Heart left ventricle (tissue), 13 donors: ENCODE results near the gene XPNPEP1.

Source experiments
- POLR2A ChIP-seq, 2 donors: fragments of 450-650 bp; IDR thresholded peaks; one replicate each; pipeline ENCODE4 v1.6.1; 2017; ENCODE audit warnings: antibody characterized with exemption in 2 of 2, mild to moderate bottlenecking in 2 of 2, moderate library complexity in 2 of 2
- TF ChIP-seq, protein P1 (sequence below), 12 donors: fragments of 200-600 bp; sonication (generic) in 4 of 12; IDR thresholded peaks; one replicate each; pipeline versions ENCODE4 v1.5.0 to v1.8.0; 2018 to 2022; ENCODE audit warnings: antibody characterized with exemption in 12 of 12, mild to moderate bottlenecking in 5 of 12
- donor health status: ischemic (EF 13 %, LVEDD 7.1; RV severe dilation, severe dysfunction).
- donor health status: DM: no; HTN: yes; CAD: no.
- donor health status: DM: no; HTN: no; CAD: no.
- donor health status: ischemic (EF 25% LVEDD 6.9; RV normal size, moderate dysfunction).
- donor health status: ischemic (EF 25% LVEDD 5.7; RV mildly dilated, moderate dysfunction).
- donor health status: ischemic (EF 35%, LVEDD 5.7; RV mildly dilated, moderate dysfunction).
- donor health status: nonischemic (EF 11% LVEDD 7.7; RV severe dilation, severe dysfunction).
- donor health status: DM: yes; HTN: yes; CAD: no.
- donor health status: PGD.
- donor health status: ischemic (EF 29% LVEDD 5.4; RV normal size, mild dysfunction).
- donor health status: nonischemic (EF 23%, LVEDD 6.1; RV moderate dilation, normal function).

DNA sequence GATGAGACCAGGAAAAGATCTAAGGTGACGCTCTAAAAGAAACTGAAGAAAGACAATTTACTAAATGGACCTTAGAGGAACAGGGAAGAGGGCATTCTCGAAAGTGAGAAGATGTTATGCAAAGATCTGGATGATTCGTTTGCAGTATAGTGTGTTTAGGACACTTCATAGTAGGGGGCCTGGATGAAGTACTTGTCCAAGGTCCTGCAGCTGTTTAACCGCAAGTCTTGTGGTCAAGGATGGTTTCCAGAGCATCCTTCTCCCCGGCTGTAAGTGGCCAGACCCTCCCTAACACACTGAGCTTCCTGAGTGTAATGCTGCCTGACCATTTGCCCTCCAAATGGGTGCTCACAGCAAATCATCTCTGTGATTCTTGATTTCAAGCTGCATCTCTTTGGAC, 101.6 kb downstream of the XPNPEP1 start:
- TF ChIP-seq, protein P1, sequence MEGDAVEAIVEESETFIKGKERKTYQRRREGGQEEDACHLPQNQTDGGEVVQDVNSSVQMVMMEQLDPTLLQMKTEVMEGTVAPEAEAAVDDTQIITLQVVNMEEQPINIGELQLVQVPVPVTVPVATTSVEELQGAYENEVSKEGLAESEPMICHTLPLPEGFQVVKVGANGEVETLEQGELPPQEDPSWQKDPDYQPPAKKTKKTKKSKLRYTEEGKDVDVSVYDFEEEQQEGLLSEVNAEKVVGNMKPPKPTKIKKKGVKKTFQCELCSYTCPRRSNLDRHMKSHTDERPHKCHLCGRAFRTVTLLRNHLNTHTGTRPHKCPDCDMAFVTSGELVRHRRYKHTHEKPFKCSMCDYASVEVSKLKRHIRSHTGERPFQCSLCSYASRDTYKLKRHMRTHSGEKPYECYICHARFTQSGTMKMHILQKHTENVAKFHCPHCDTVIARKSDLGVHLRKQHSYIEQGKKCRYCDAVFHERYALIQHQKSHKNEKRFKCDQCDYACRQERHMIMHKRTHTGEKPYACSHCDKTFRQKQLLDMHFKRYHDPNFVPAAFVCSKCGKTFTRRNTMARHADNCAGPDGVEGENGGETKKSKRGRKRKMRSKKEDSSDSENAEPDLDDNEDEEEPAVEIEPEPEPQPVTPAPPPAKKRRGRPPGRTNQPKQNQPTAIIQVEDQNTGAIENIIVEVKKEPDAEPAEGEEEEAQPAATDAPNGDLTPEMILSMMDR (IDR thresholded peaks at IDR 0.05): no peak
- TF ChIP-seq POLR2A (IDR thresholded peaks at IDR 0.05): no peak
